SU-DHL-6 (cell line): ENCODE measurements around the gene ZNF346.

ENCODE experiments used
- H2AFZ ChIP-seq: fragments of 200-600 bp; sonication (generic); 2 replicates; pipeline ENCODE4 v1.6.1; 2014; ENCODE audit warnings: low read depth, mild to moderate bottlenecking, moderate library complexity, mixed read lengths, antibody characterized with exemption, low read length; ENCODE audit not compliant: severe bottlenecking
- H3F3A ChIP-seq: fragments of 200-600 bp; shearing (Covaris generic); 2 replicates; pipeline ENCODE4 v1.6.0; 2016; ENCODE audit warnings: antibody characterized with exemption, mild to moderate bottlenecking; ENCODE audit not compliant: insufficient read depth
- H3K27ac ChIP-seq: fragments of 200-600 bp; sonication (generic); 2 replicates; pipeline ENCODE4 v1.5.1; 2016; ENCODE audit warnings: low read depth, mild to moderate bottlenecking, low read length, moderate library complexity, mixed read lengths
- H3K27me3 ChIP-seq: fragments of 200-600 bp; sonication (generic), shearing (Covaris generic); 2 replicates; pipeline ENCODE4 v1.6.0; 2014; ENCODE audit warnings: mild to moderate bottlenecking, low read length
- H3K36me3 ChIP-seq: fragments of 200-600 bp; sonication (generic); 2 replicates; pipeline ENCODE4 v1.6.1; 2014; ENCODE audit warnings: mild to moderate bottlenecking, low read length, mixed read lengths
- H3K4me2 ChIP-seq: fragments of 300-600, 200-600 bp; shearing (Covaris generic), sonication (generic); 2 replicates; pipeline ENCODE4 v1.6.0; 2014; ENCODE audit warnings: low read length, low read depth, mild to moderate bottlenecking; ENCODE audit not compliant: poor library complexity, severe bottlenecking
- H3K4me3 ChIP-seq: fragments of 200-600 bp; sonication (generic); 2 replicates; pipeline ENCODE4 v1.5.1; 2014; ENCODE audit warnings: antibody characterized with exemption, low read length, mild to moderate bottlenecking, mixed read lengths; ENCODE audit not compliant: insufficient read depth, poor library complexity, severe bottlenecking
- H3K79me2 ChIP-seq: fragments of 200-600 bp; sonication (generic); 2 replicates; pipeline ENCODE4 v1.6.1; 2014; ENCODE audit warnings: mild to moderate bottlenecking, low read length, moderate library complexity; ENCODE audit not compliant: insufficient read depth
- H3K9ac ChIP-seq: fragments of 200-600 bp; sonication (generic); 2 replicates; pipeline ENCODE4 v1.7.0; 2014; ENCODE audit warnings: mild to moderate bottlenecking, low read length
- H3K9me2 ChIP-seq: fragments of 200-600 bp; sonication (generic); replicated peaks from 2 replicates; pipeline ENCODE4 v1.6.1; 2014; ENCODE audit warnings: low read length; ENCODE audit not compliant: insufficient read depth
- H3K9me3 ChIP-seq: fragments of 200-600 bp; sonication (generic); 2 replicates; pipeline ENCODE4 v1.6.1; 2014; ENCODE audit warnings: low read length, mixed read lengths; ENCODE audit not compliant: insufficient read depth
- H4K20me1 ChIP-seq: fragments of 200-600 bp; sonication (generic); 2 replicates; pipeline ENCODE4 v1.6.1; 2014; ENCODE audit warnings: low read depth, mild to moderate bottlenecking, antibody characterized with exemption, low read length, moderate library complexity, mixed read lengths
- CTCF ChIP-seq: fragments of 200-600 bp; sonication (generic); IDR thresholded peaks from one replicate; pipeline ENCODE4 v1.5.1; 2017; ENCODE audit warnings: antibody characterized with exemption, mild to moderate bottlenecking, low read length, moderate library complexity; ENCODE audit not compliant: insufficient read depth, poor library complexity, severe bottlenecking
- EZH2phosphoT487 ChIP-seq: fragments of 200-600 bp; sonication (generic), shearing (Covaris generic); conservative IDR thresholded peaks from 2 replicates; pipeline ENCODE4 v1.6.1; 2018; ENCODE audit warnings: mild to moderate bottlenecking, antibody characterized with exemption, low read length, moderate library complexity, mixed read lengths

Gene ZNF346

GRCh38 chr5:177093082-177093712, 70.7 kb downstream of the ZNF346 start:
- H4K20me1 ChIP-seq, result no peaks in the 10 kb centered on the region
- H3K4me3 ChIP-seq, result no peak overlapping the region
- H3K27ac ChIP-seq, result no peak overlapping the region
- H3K9me2 ChIP-seq, result no peaks in the 10 kb centered on the region
- no peak overlapping the region for H3K9ac ChIP-seq
- H3K36me3 ChIP-seq, result no peaks in the 10 kb centered on the region
- TF ChIP-seq EZH2phosphoT487 (no peak), CTCF (no peak)
- H2AFZ ChIP-seq, result no peak overlapping the region
- no peaks in the 10 kb centered on the region for H3K27me3 ChIP-seq
- no peak overlapping the region for H3K4me2 ChIP-seq
- H3K79me2 ChIP-seq, result no peaks in the 10 kb centered on the region
- no peaks in the 10 kb centered on the region for H3F3A ChIP-seq
- no peaks in the 10 kb centered on the region for H3K9me3 ChIP-seq

- H3F3A ChIP-seq, result no peaks in the 10 kb centered on the region
- no peak overlapping the region for H3K4me3 ChIP-seq
- no peak overlapping the region for H3K4me2 ChIP-seq
- H3K9me2 ChIP-seq, result no peaks in the 10 kb centered on the region
- H3K79me2 ChIP-seq, result no peaks in the 10 kb centered on the region
- H3K27me3 ChIP-seq, result no peaks in the 10 kb centered on the region
- H3K9me3 ChIP-seq, result no peaks in the 10 kb centered on the region
- H4K20me1 ChIP-seq, result no peaks in the 10 kb centered on the region
- H3K27ac ChIP-seq, result no peak overlapping the region
- no peak for TF ChIP-seq CTCF
- TF ChIP-seq EZH2phosphoT487, result no peak
- H2AFZ ChIP-seq, result no peak overlapping the region
- H3K9ac ChIP-seq, result no peak overlapping the region
- no peaks in the 10 kb centered on the region for H3K36me3 ChIP-seq
These were observed 71.3 kb downstream of the ZNF346 start for GRCh38 chr5:177093803-177094202.

GRCh38 chr5:177094224-177095087, 72.0 kb downstream of the ZNF346 start:
- H3K27ac ChIP-seq, result no peak overlapping the region
- H3F3A ChIP-seq, result no peaks in the 10 kb centered on the region
- H3K9me3 ChIP-seq, result no peaks in the 10 kb centered on the region
- no peaks in the 10 kb centered on the region for H3K36me3 ChIP-seq
- H3K4me3 ChIP-seq, result no peak overlapping the region
- H2AFZ ChIP-seq, result no peak overlapping the region
- no peaks in the 10 kb centered on the region for H3K79me2 ChIP-seq
- no peaks in the 10 kb centered on the region for H4K20me1 ChIP-seq
- H3K9ac ChIP-seq, result no peak overlapping the region
- no peaks in the 10 kb centered on the region for H3K9me2 ChIP-seq
- no peak overlapping the region for H3K4me2 ChIP-seq
- no peaks in the 10 kb centered on the region for H3K27me3 ChIP-seq
- TF ChIP-seq EZH2phosphoT487, result no peak
- no peak for TF ChIP-seq CTCF
